IPS-NIHi11 (cell line): ENCODE measurements around the gene MGRN1.
"Not testable (repeated sequence)": the region's sequence is repeated elsewhere in the genome, so short reads cannot be mapped to it uniquely, and the experiment has no call there.

Experiments
- DNase-seq: peaks from one replicate; pipeline ENCODE4 v3.0.0; 2012; ENCODE audit warnings: mixed read lengths, low spot score

MGRN1 gene

GRCh38 chr16:4734730-4735535 is 110.3 kb downstream of the MGRN1 start:
- DNase-seq, result peak; percentile 94

DNA sequence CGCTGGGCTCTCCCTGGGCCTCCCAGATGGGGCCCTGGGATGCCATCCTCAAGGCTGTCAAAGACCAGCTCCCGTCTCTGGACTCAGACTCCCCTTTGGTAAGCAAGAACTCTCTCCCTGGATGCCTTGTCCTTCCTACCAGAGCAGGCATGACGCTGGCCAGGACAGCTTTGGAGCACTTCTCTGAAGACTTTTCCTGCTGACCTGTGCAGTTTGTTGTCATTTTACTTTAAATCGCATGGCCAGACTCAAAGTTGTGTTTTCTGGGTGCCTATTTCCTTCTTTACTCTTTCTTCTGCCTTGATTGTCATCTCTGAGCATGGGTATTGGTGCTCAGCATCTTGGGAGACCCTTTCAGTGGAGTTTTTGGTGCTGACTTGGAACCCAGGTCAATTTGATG is 111.9 kb downstream of the MGRN1 start:
- DNase-seq, result no peak

- no peak for DNase-seq
Measured at GRCh38 chr16:4737545-4737944, 112.9 kb downstream of the MGRN1 start.

DNA sequence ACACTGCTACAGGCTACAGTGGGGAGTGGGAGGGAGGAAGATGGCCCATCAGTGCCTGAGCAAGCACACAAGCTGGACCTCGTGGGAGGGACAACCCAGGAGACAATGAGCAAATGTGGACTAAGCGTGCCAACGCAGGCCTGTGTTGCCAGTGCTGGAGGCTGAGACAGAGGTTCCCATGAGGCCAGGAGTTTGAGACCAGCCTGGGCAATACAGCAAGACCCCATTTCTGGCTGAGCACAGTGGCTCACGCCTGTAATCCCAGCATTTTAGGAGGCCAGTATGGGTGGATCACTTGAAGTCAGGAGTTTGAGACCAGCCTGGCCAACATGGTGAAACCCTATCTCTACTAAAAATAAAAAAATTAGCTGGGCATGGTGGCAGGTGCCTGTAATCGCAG is 113.7 kb downstream of the MGRN1 start:
- not testable (repeated sequence) for DNase-seq
